ENCODE data around the gene CCDC57. TPM values are rescaled to one million over a fixed set of nuclear protein-coding genes. Genes with fewer than 3 reads are reported as not detected.

The CCDC57 gene
- total and polyA plus RNA-seq, 9 of the 15 experiments (the other 6 are each of a cell fraction or from before 2014, with no cell fraction given): 0.83 to 36.2 (median 13.6) TPM

DNA sequence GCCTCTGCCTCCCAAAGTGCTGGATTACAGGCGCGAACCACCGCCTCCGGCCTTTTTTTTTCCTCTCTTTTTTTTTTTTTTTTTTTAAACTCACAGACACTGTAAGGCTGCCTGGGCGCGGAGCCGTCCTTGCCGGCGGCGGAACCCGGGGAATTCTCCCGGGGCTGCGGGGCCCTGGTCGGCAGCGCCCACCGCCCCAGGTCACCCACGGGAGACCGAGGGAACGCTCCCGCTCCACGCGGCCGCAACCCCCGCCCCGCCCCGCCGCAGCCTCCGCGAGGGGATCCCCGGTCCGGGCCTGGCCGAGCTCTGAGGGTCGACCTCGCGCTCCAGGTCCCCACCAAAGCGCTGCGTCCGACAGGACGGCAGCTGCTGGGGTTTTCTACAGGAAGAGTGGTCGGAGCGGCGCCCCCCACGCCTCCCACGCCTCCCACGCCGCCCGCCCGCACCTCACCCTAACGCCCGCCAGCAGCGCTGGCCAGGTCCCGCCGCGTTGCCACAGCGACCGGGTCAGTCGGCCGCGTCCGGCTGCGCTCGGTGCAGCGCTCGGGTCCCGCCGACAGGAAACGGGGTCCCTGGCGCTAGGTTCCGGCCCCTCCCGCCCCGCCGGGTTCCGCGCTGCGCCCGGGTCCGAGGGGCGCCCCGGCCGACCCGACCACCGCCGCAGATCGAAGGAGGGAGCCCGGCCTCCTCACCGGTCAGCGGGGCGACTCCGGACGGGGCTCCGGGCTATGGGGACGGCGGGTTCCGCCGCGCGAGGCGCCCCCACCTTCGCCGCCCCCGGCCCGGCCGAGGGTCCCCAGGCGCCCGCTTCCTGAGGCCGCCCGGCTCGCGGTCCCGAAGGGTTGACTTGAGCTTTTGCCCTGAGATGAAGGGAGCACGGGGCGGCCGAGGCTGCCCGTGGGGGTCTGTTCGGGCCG is at the start of gene CCDC57 (continued):
- TF ChIP-seq ELF2 (CRISPR knock-in tag; IDR thresholded peaks at IDR 0.05) (peak; percentile 39; the same call in 1 of the 2 replicates), ZNF384 (IDR thresholded peaks at IDR 0.05; ENCODE audit: low read depth, low read length) (peak; percentile 84), WHSC1 (IDR thresholded peaks at IDR 0.05; ENCODE audit: low read length) (no peak), NCOA2 (IDR thresholded peaks at IDR 0.05; ENCODE audit: partially characterized antibody in 2 of 2) (no peak), POLR2A (conservative IDR thresholded peaks at IDR 0.05) (peak; percentile 73), SAFB (IDR thresholded peaks at IDR 0.05; ENCODE audit: borderline replicate concordance, low read depth, low read length) (peak; percentile 96), FOXP1 (CRISPR knock-in tag; IDR thresholded peaks at IDR 0.05) (peak; percentile 71; the same call in 1 of the 2 replicates), HNRNPL (IDR thresholded peaks at IDR 0.05; ENCODE audit: low read depth, low read length) (0 out of 2 replicates have a peak, but pooled peaks have one; percentile 14)
- TF ChIP-seq, protein P1, sequence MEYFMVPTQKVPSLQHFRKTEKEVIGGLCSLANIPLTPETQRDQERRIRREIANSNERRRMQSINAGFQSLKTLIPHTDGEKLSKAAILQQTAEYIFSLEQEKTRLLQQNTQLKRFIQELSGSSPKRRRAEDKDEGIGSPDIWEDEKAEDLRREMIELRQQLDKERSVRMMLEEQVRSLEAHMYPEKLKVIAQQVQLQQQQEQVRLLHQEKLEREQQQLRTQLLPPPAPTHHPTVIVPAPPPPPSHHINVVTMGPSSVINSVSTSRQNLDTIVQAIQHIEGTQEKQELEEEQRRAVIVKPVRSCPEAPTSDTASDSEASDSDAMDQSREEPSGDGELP (CRISPR knock-in tag; IDR thresholded peaks at IDR 0.05; ENCODE audit: borderline replicate concordance): peak; percentile 66; the same call in 1 of the 2 replicates
- TF ChIP-seq, protein P2, sequence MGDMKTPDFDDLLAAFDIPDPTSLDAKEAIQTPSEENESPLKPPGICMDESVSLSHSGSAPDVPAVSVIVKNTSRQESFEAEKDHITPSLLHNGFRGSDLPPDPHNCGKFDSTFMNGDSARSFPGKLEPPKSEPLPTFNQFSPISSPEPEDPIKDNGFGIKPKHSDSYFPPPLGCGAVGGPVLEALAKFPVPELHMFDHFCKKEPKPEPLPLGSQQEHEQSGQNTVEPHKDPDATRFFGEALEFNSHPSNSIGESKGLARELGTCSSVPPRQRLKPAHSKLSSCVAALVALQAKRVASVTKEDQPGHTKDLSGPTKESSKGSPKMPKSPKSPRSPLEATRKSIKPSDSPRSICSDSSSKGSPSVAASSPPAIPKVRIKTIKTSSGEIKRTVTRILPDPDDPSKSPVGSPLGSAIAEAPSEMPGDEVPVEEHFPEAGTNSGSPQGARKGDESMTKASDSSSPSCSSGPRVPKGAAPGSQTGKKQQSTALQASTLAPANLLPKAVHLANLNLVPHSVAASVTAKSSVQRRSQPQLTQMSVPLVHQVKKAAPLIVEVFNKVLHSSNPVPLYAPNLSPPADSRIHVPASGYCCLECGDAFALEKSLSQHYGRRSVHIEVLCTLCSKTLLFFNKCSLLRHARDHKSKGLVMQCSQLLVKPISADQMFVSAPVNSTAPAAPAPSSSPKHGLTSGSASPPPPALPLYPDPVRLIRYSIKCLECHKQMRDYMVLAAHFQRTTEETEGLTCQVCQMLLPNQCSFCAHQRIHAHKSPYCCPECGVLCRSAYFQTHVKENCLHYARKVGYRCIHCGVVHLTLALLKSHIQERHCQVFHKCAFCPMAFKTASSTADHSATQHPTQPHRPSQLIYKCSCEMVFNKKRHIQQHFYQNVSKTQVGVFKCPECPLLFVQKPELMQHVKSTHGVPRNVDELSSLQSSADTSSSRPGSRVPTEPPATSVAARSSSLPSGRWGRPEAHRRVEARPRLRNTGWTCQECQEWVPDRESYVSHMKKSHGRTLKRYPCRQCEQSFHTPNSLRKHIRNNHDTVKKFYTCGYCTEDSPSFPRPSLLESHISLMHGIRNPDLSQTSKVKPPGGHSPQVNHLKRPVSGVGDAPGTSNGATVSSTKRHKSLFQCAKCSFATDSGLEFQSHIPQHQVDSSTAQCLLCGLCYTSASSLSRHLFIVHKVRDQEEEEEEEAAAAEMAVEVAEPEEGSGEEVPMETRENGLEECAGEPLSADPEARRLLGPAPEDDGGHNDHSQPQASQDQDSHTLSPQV (IDR thresholded peaks at IDR 0.05): peak; percentile 61; the same call in 1 of the 2 replicates
- TF ChIP-seq, protein P3, sequence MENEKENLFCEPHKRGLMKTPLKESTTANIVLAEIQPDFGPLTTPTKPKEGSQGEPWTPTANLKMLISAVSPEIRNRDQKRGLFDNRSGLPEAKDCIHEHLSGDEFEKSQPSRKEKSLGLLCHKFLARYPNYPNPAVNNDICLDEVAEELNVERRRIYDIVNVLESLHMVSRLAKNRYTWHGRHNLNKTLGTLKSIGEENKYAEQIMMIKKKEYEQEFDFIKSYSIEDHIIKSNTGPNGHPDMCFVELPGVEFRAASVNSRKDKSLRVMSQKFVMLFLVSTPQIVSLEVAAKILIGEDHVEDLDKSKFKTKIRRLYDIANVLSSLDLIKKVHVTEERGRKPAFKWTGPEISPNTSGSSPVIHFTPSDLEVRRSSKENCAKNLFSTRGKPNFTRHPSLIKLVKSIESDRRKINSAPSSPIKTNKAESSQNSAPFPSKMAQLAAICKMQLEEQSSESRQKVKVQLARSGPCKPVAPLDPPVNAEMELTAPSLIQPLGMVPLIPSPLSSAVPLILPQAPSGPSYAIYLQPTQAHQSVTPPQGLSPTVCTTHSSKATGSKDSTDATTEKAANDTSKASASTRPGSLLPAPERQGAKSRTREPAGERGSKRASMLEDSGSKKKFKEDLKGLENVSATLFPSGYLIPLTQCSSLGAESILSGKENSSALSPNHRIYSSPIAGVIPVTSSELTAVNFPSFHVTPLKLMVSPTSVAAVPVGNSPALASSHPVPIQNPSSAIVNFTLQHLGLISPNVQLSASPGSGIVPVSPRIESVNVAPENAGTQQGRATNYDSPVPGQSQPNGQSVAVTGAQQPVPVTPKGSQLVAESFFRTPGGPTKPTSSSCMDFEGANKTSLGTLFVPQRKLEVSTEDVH (IDR thresholded peaks at IDR 0.05; ENCODE audit: low read depth, partially characterized antibody): no peak
- TF ChIP-seq, protein P4, sequence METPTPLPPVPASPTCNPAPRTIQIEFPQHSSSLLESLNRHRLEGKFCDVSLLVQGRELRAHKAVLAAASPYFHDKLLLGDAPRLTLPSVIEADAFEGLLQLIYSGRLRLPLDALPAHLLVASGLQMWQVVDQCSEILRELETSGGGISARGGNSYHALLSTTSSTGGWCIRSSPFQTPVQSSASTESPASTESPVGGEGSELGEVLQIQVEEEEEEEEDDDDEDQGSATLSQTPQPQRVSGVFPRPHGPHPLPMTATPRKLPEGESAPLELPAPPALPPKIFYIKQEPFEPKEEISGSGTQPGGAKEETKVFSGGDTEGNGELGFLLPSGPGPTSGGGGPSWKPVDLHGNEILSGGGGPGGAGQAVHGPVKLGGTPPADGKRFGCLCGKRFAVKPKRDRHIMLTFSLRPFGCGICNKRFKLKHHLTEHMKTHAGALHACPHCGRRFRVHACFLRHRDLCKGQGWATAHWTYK (CRISPR knock-in tag; IDR thresholded peaks at IDR 0.05): peak; percentile 61; the same call in 1 of the 2 replicates
- TF ChIP-seq, protein P5, sequence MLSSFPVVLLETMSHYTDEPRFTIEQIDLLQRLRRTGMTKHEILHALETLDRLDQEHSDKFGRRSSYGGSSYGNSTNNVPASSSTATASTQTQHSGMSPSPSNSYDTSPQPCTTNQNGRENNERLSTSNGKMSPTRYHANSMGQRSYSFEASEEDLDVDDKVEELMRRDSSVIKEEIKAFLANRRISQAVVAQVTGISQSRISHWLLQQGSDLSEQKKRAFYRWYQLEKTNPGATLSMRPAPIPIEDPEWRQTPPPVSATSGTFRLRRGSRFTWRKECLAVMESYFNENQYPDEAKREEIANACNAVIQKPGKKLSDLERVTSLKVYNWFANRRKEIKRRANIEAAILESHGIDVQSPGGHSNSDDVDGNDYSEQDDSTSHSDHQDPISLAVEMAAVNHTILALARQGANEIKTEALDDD (IDR thresholded peaks at IDR 0.05): no peak
